Activated naive CD4-positive, alpha-beta T cell treated with anti-CD3 and anti-CD28 coated beads, Interleukin-2, amount 10 ng/mL, durations not matched to agents 7 days and 5 days (primary cell): Measurements from ENCODE around the gene CASK.

Experiments used
- CTCF ChIA-PET: fragments of 350-600 bp; sonication (Branson Sonifier 250); formaldehyde crosslinking; loops from one replicate; lab custom pipeline; 2021; ENCODE audit warnings: antibody characterized with exemption; lab: Charles Lee
- DNase-seq: peaks from one replicate; pipeline ENCODE4 v3.0.0-alpha.2; 2020
- H3K27ac Mint-ChIP-seq: one replicate; pipeline ENCODE4 v1.8.0; 2021; ENCODE audit warnings: mild to moderate bottlenecking, moderate library complexity, mixed read lengths
- H3K27me3 Mint-ChIP-seq: one replicate; pipeline ENCODE4 v1.8.0; 2021; ENCODE audit warnings: mild to moderate bottlenecking, mixed read lengths
- H3K36me3 Mint-ChIP-seq: one replicate; pipeline ENCODE4 v1.8.0; 2021; ENCODE audit warnings: mixed read lengths
- H3K4me1 Mint-ChIP-seq: one replicate; pipeline ENCODE4 v1.8.0; 2021; ENCODE audit warnings: mixed read lengths
- H3K4me3 Mint-ChIP-seq: one replicate; pipeline ENCODE4 v1.8.0; 2021; ENCODE audit warnings: mild to moderate bottlenecking, moderate library complexity, mixed read lengths
- H3K9me3 Mint-ChIP-seq: one replicate; pipeline ENCODE4 v1.8.0; 2021; ENCODE audit warnings: mixed read lengths

Gene CASK

GRCh38 chrX:41828826-41829225 is 94.5 kb downstream of the CASK start:
- Mint-ChIP-seq H3K27me3 (no peaks in the 10 kb centered on the region), H3K4me1 (peaks cover 5% of the 10 kb centered on the region), H3K9me3 (no peaks in the 10 kb centered on the region), H3K36me3 (peaks cover 20% of the 10 kb centered on the region), H3K4me3 (no peak overlapping the region), H3K27ac (no peak overlapping the region)
- no peak for DNase-seq
- CTCF ChIA-PET = no interaction called here

GRCh38 chrX:41827886-41828285 is 95.5 kb downstream of the CASK start:
- Mint-ChIP-seq H3K36me3 (peaks cover 22% of the 10 kb centered on the region), H3K4me1 (peaks cover 5% of the 10 kb centered on the region), H3K27ac (no peak overlapping the region), H3K9me3 (no peaks in the 10 kb centered on the region), H3K27me3 (no peaks in the 10 kb centered on the region), H3K4me3 (no peak overlapping the region)
- no peak for DNase-seq
- CTCF ChIA-PET = no interaction called here

DNA sequence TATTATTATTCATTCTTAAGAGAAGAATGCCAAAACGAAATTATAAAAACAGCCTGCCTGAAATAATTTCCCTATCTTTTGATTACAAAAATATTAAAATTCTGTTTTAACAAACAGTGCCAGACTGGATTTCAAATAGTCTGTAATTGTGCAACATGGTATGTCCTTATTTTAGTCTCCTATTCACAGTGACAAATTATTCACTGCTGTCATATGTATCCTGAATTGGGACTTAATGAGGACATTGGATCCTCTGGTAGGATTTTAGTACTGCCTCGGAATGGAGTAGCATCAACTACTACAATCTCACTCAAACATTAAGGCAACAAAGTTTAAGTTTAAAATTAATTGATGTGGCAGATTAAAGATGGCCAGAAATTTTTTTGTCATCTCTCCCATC is 97.6 kb downstream of the CASK start:
- CTCF ChIA-PET = no interaction called here
- Mint-ChIP-seq H3K4me3 (no peak overlapping the region), H3K27ac (no peak overlapping the region), H3K4me1 (peaks cover under 1% of the 10 kb centered on the region), H3K36me3 (peaks cover 23% of the 10 kb centered on the region), H3K9me3 (peaks cover 5% of the 10 kb centered on the region), H3K27me3 (no peaks in the 10 kb centered on the region)
- no peak for DNase-seq

- no peak overlapping the region for H3K4me3 Mint-ChIP-seq
- no peaks in the 10 kb centered on the region for H3K4me1 Mint-ChIP-seq
- DNase-seq = no peak
- CTCF ChIA-PET = no interaction called here
- H3K27me3 Mint-ChIP-seq = no peaks in the 10 kb centered on the region
- peaks cover 5% of the 10 kb centered on the region for H3K9me3 Mint-ChIP-seq
- no peak overlapping the region for H3K27ac Mint-ChIP-seq
- peaks cover 20% of the 10 kb centered on the region for H3K36me3 Mint-ChIP-seq
These were observed 98.8 kb downstream of the CASK start for GRCh38 chrX:41824551-41824950.

GRCh38 chrX:41823402-41823801 is 100.0 kb downstream of the CASK start:
- Mint-ChIP-seq H3K4me1 (no peaks in the 10 kb centered on the region), H3K27me3 (no peaks in the 10 kb centered on the region), H3K36me3 (peaks cover 20% of the 10 kb centered on the region), H3K27ac (no peak overlapping the region), H3K4me3 (no peak overlapping the region), H3K9me3 (peaks cover 5% of the 10 kb centered on the region)
- DNase-seq = no peak
- CTCF ChIA-PET = no interaction called here

DNA sequence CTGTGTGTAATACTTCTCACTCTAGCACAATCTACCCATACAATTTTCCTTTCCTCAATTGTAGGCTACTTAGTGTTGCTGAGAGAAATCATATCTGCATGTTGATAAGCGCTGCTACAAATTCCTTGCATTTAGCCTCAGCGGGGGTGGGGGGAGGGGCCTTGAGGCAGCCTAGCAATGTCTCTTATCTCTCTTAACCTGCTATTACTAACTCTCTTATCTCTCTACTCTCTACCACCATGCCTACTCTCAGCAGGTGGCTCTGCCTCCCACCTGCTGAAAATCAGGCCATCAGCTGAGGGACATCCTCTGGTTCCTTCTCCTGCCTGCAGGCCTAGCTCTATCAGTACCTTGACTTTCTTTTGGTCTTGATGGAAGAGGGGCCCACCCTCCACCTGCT is 100.5 kb downstream of the CASK start:
- Mint-ChIP-seq H3K27me3 (no peaks in the 10 kb centered on the region), H3K9me3 (peaks cover 5% of the 10 kb centered on the region), H3K4me1 (no peaks in the 10 kb centered on the region), H3K4me3 (no peak overlapping the region), H3K36me3 (peaks cover 20% of the 10 kb centered on the region), H3K27ac (no peak overlapping the region)
- CTCF ChIA-PET = no interaction called here
- DNase-seq = no peak

DNA sequence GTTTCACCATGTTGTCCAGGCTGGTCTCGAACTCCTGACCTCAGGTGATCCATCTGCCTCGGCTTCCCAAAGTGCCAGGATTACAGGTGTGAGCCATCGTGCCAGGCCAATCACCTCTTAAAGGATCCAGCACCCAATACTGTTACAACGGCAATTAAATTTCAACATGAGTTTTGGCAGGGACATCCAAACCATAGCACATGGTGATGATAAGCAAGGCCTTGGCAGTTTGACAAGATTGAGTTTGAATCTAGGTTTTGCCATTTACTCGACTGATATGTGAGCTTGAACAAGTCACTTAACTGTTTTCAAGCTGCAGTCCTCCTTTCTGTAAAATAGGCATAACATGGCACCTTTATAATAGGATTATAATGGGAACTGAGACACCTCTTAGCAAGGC is 115.3 kb downstream of the CASK start:
- Mint-ChIP-seq H3K27me3 (no peaks in the 10 kb centered on the region), H3K36me3 (peaks cover 21% of the 10 kb centered on the region), H3K4me1 (no peaks in the 10 kb centered on the region), H3K9me3 (peaks cover 5% of the 10 kb centered on the region), H3K4me3 (no peak overlapping the region), H3K27ac (no peak overlapping the region)
- no peak for DNase-seq
- CTCF ChIA-PET = no interaction called here

- H3K36me3 Mint-ChIP-seq = peaks cover 25% of the 10 kb centered on the region
- no peaks in the 10 kb centered on the region for H3K27me3 Mint-ChIP-seq
- peaks cover 9% of the 10 kb centered on the region for H3K9me3 Mint-ChIP-seq
- no peak overlapping the region for H3K4me3 Mint-ChIP-seq
- DNase-seq = no peak
- H3K27ac Mint-ChIP-seq = peak overlapping the region; percentile 19
- H3K4me1 Mint-ChIP-seq = peaks cover 7% of the 10 kb centered on the region
- CTCF ChIA-PET = no interaction called here
These were observed 120.4 kb downstream of the CASK start for GRCh38 chrX:41802958-41803357.

GRCh38 chrX:41799661-41800060 is 123.7 kb downstream of the CASK start:
- no peak overlapping the region for H3K4me3 Mint-ChIP-seq
- CTCF ChIA-PET = interaction anchor here (1.1 to 1.7 kb wide), 3 partner anchors 14 to 916 kb away, joined by 3 to 5 read pairs (median 4); no protein-coding TSS in a partner anchor
- H3K4me1 Mint-ChIP-seq = peaks cover 23% of the 10 kb centered on the region
- peaks cover 22% of the 10 kb centered on the region for H3K36me3 Mint-ChIP-seq
- no peak for DNase-seq
- H3K27me3 Mint-ChIP-seq = no peaks in the 10 kb centered on the region
- no peak overlapping the region for H3K27ac Mint-ChIP-seq
- peaks cover 9% of the 10 kb centered on the region for H3K9me3 Mint-ChIP-seq

DNA sequence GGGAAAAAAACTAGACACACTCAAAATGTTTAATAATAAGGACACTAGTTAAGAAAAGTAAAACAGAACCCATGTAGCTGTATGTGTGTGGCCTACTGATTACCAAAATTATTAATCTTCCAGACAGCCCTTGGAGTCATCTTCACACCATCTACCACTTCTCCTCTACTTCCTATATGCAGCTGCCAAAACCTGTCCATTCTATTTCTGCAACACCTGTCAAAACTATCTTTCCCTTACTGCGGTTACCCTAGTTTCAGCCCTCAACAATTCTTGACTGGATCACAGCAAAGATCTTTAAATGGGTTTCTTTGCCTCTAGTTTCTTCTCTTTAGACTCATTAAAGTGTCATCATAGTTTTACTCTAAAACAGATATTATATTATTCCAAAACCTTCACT is 126.8 kb downstream of the CASK start:
- Mint-ChIP-seq H3K4me3 (no peak overlapping the region), H3K27me3 (no peaks in the 10 kb centered on the region), H3K9me3 (peaks cover 5% of the 10 kb centered on the region), H3K36me3 (peaks cover 10% of the 10 kb centered on the region), H3K4me1 (peaks cover 23% of the 10 kb centered on the region), H3K27ac (peak overlapping the region; percentile 51)
- DNase-seq = no peak
- CTCF ChIA-PET = interaction anchor here (0.9 kb wide), 1 partner anchor 15 kb away, joined by 3 read pairs; no protein-coding TSS in a partner anchor

DNA sequence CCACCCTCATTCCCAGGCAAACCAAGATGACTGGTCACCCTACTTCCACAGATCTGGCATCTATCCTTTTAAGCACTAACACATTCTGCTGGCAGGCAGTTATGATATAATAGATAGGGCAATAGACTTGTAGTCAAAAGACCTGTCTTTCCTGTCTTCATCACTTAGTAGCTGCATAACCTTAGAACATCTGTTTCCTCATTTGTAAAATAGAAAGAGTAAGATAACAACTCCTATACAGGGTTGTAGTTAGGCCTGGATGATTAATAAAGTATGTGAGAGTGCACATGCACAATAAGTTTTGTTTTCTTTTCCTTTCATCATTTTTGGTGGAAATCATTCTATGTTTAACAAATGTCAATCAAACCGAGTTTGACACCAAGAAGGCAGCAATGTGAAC is 127.3 kb downstream of the CASK start:
- peaks cover 23% of the 10 kb centered on the region for H3K4me1 Mint-ChIP-seq
- peaks cover 6% of the 10 kb centered on the region for H3K36me3 Mint-ChIP-seq
- H3K27me3 Mint-ChIP-seq = no peaks in the 10 kb centered on the region
- H3K27ac Mint-ChIP-seq = peak overlapping the region; percentile 64
- H3K9me3 Mint-ChIP-seq = peaks cover 2% of the 10 kb centered on the region
- no peak for DNase-seq
- CTCF ChIA-PET = no interaction called here
- no peak overlapping the region for H3K4me3 Mint-ChIP-seq

DNA sequence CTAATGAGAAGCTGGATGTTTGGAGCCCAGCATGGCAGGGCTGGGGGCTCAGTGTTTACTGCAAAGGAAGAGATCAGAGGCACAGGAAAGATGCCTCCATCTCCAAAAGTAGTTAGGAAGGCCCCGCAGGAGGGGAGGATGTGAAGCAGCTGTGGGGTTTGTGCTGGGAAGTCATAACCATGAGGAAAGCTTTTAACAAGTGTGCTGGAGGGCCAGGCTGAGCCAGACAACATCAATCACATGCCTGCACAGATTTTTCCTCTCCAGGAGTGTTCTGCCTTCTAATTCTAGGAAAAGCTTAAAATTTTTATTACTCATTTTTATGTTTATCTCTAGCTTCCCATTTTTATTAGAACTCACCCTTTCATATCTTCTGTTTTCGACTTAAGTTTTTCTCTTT is 134.0 kb downstream of the CASK start:
- no peak overlapping the region for H3K27ac Mint-ChIP-seq
- CTCF ChIA-PET = interaction anchor here (0.8 kb wide), 1 partner anchor 1768 kb away, joined by 3 read pairs; no protein-coding TSS in a partner anchor
- H3K9me3 Mint-ChIP-seq = no peaks in the 10 kb centered on the region
- no peaks in the 10 kb centered on the region for H3K27me3 Mint-ChIP-seq
- H3K36me3 Mint-ChIP-seq = peaks cover 13% of the 10 kb centered on the region
- no peak overlapping the region for H3K4me3 Mint-ChIP-seq
- no peak for DNase-seq
- H3K4me1 Mint-ChIP-seq = no peaks in the 10 kb centered on the region

GRCh38 chrX:41785685-41786084 is 137.7 kb downstream of the CASK start:
- CTCF ChIA-PET = interaction anchor here (1.9 kb wide), 1 partner anchor 13 kb away, joined by 5 read pairs; no protein-coding TSS in a partner anchor
- Mint-ChIP-seq H3K9me3 (no peaks in the 10 kb centered on the region), H3K27ac (no peak overlapping the region), H3K4me1 (no peaks in the 10 kb centered on the region), H3K27me3 (no peaks in the 10 kb centered on the region), H3K4me3 (no peak overlapping the region), H3K36me3 (peaks cover 17% of the 10 kb centered on the region)
- DNase-seq = no peak

DNA sequence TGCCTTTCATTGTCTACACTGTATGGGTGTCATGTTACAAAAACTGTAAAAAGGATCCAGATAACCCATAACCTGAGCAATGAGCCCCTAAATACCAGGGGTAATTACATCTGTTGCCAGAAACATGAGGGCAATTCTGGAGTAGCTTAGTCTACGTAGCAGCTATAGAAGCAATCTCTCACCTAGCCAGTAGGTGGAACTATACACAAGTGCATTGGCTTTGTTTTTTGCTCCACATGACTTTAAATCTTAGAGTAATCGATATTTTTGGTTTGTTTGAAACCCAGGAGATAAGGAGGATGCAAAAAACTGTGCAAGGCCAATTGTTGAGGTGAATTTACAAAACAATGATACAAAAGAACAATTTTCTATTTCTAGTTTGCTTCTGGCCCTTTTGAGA is 141.9 kb downstream of the CASK start:
- H3K9me3 Mint-ChIP-seq = no peaks in the 10 kb centered on the region
- no peaks in the 10 kb centered on the region for H3K4me1 Mint-ChIP-seq
- no peaks in the 10 kb centered on the region for H3K27me3 Mint-ChIP-seq
- CTCF ChIA-PET = interaction anchor here (0.9 kb wide), 2 partner anchors 15 to 1162 kb away, joined by 3 read pairs; no protein-coding TSS in a partner anchor
- no peak overlapping the region for H3K4me3 Mint-ChIP-seq
- H3K27ac Mint-ChIP-seq = no peak overlapping the region
- H3K36me3 Mint-ChIP-seq = peaks cover 12% of the 10 kb centered on the region
- DNase-seq = no peak

DNA sequence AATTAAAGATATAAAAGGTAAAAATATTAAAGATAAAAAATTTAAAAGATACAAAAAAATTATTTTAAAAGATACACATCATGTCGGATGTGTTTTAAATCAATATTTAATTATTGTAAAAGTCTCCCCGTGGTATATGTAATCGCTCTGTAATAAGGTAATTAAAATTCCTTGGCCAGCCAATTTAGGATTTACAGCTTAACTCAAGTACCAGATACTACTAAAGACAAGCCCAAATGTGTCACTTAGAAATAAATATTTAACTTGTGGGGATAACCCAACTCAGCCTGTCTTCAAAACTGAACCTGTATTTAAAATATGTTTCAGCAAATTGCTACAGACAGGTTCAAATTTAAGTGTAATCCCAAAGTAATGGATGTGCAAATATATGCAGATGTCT is 143.4 kb downstream of the CASK start:
- CTCF ChIA-PET = no interaction called here

More for the DNA sequence above, 143.4 kb downstream of the CASK start:
- Mint-ChIP-seq H3K4me3 (no peak overlapping the region), H3K9me3 (no peaks in the 10 kb centered on the region), H3K4me1 (no peaks in the 10 kb centered on the region), H3K27me3 (no peaks in the 10 kb centered on the region), H3K36me3 (peaks cover 9% of the 10 kb centered on the region), H3K27ac (no peak overlapping the region)
- DNase-seq = no peak
